ENCODE results near the gene TEX10.

TEX10 gene

GRCh38 chr9:100298378-100298777 lies 54.4 kb downstream of the TEX10 start:
- H3K27me3 ChIP-seq (ENCODE audit: control insufficient read depth, insufficient read depth, low read length) = no peaks in the 10 kb centered on the region
- no peaks in the 10 kb centered on the region for H3K4me1 ChIP-seq (ENCODE audit: control insufficient read depth, low read depth, low read length)
- peaks cover 46% of the 10 kb centered on the region for H3K36me3 ChIP-seq (ENCODE audit: control insufficient read depth, low read depth, low read length)
- no peak overlapping the region for H3K9ac ChIP-seq (ENCODE audit: low read length)
- H3K27ac ChIP-seq (ENCODE audit: low read length) = no peak overlapping the region
- H3K4me3 ChIP-seq (ENCODE audit: low read length) = no peak overlapping the region
- H3K9me3 ChIP-seq (ENCODE audit: control insufficient read depth, low read depth, low read length) = no peaks in the 10 kb centered on the region

- Histone ChIP-seq H3K36me3 (ENCODE audit: control insufficient read depth, low read depth, low read length) (peaks cover 26% of the 10 kb centered on the region), H3K27ac (ENCODE audit: low read length) (no peak overlapping the region), H3K9ac (ENCODE audit: low read length) (no peak overlapping the region), H3K4me3 (ENCODE audit: low read length) (no peak overlapping the region), H3K4me1 (ENCODE audit: control insufficient read depth, low read depth, low read length) (no peaks in the 10 kb centered on the region), H3K9me3 (ENCODE audit: control insufficient read depth, low read depth, low read length) (no peaks in the 10 kb centered on the region), H3K27me3 (ENCODE audit: control insufficient read depth, insufficient read depth, low read length) (no peaks in the 10 kb centered on the region)
Measured at GRCh38 chr9:100296407-100296806, 56.3 kb downstream of the TEX10 start.

- H3K9me3 ChIP-seq (ENCODE audit: control insufficient read depth, low read depth, low read length) = no peaks in the 10 kb centered on the region
- no peak overlapping the region for H3K9ac ChIP-seq (ENCODE audit: low read length)
- H3K27ac ChIP-seq (ENCODE audit: low read length) = no peak overlapping the region
- no peak overlapping the region for H3K4me3 ChIP-seq (ENCODE audit: low read length)
- no peaks in the 10 kb centered on the region for H3K4me1 ChIP-seq (ENCODE audit: control insufficient read depth, low read depth, low read length)
- no peaks in the 10 kb centered on the region for H3K27me3 ChIP-seq (ENCODE audit: control insufficient read depth, insufficient read depth, low read length)
- H3K36me3 ChIP-seq (ENCODE audit: control insufficient read depth, low read depth, low read length) = peaks cover 16% of the 10 kb centered on the region
Measured at GRCh38 chr9:100295240-100295639, 57.5 kb downstream of the TEX10 start.

GRCh38 chr9:100294806-100295205 lies 57.9 kb downstream of the TEX10 start:
- Histone ChIP-seq H3K27ac (ENCODE audit: low read length) (no peak overlapping the region), H3K27me3 (ENCODE audit: control insufficient read depth, insufficient read depth, low read length) (no peaks in the 10 kb centered on the region), H3K9me3 (ENCODE audit: control insufficient read depth, low read depth, low read length) (no peaks in the 10 kb centered on the region), H3K36me3 (ENCODE audit: control insufficient read depth, low read depth, low read length) (peaks cover 12% of the 10 kb centered on the region), H3K4me3 (ENCODE audit: low read length) (no peak overlapping the region), H3K9ac (ENCODE audit: low read length) (no peak overlapping the region), H3K4me1 (ENCODE audit: control insufficient read depth, low read depth, low read length) (no peaks in the 10 kb centered on the region)

DNA sequence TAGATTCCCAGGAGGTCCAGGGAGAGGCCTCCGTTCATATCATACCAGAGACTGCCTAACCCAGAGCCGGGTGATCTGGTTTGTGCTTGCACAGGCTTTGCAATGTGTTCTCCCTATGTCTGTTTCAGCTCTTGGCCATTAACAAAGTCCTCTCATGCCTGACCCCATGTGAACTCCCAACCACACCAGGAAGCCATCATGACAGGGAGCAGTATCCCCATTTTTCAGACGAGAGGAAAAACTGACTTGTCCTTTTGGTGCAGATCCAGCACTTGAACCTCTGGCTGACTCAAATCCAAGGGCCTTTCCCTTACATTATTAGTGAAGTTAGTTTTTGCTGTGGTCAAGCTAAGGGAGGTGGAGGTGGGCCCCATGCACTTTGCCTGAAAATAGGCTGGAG lies 58.4 kb downstream of the TEX10 start:
- no peak overlapping the region for H3K27ac ChIP-seq (ENCODE audit: low read length)

GRCh38 chr9:100292414-100292813 lies 60.3 kb downstream of the TEX10 start:
- H3K27me3 ChIP-seq (ENCODE audit: control insufficient read depth, insufficient read depth, low read length) = no peaks in the 10 kb centered on the region
- H3K9me3 ChIP-seq (ENCODE audit: control insufficient read depth, low read depth, low read length) = no peaks in the 10 kb centered on the region
- H3K9ac ChIP-seq (ENCODE audit: low read length) = no peak overlapping the region
- no peaks in the 10 kb centered on the region for H3K36me3 ChIP-seq (ENCODE audit: control insufficient read depth, low read depth, low read length)
- H3K4me1 ChIP-seq (ENCODE audit: control insufficient read depth, low read depth, low read length) = no peaks in the 10 kb centered on the region
- H3K27ac ChIP-seq (ENCODE audit: low read length) = no peak overlapping the region
- H3K4me3 ChIP-seq (ENCODE audit: low read length) = no peak overlapping the region

More for the DNA sequence above, 58.4 kb downstream of the TEX10 start:
- H3K9me3 ChIP-seq (ENCODE audit: control insufficient read depth, low read depth, low read length) = no peaks in the 10 kb centered on the region
- no peaks in the 10 kb centered on the region for H3K27me3 ChIP-seq (ENCODE audit: control insufficient read depth, insufficient read depth, low read length)
- no peak overlapping the region for H3K4me3 ChIP-seq (ENCODE audit: low read length)
- H3K4me1 ChIP-seq (ENCODE audit: control insufficient read depth, low read depth, low read length) = no peaks in the 10 kb centered on the region
- peaks cover 7% of the 10 kb centered on the region for H3K36me3 ChIP-seq (ENCODE audit: control insufficient read depth, low read depth, low read length)
- H3K9ac ChIP-seq (ENCODE audit: low read length) = no peak overlapping the region

GRCh38 chr9:100290714-100291113 lies 62.0 kb downstream of the TEX10 start:
- no peaks in the 10 kb centered on the region for H3K4me1 ChIP-seq (ENCODE audit: control insufficient read depth, low read depth, low read length)
- no peak overlapping the region for H3K27ac ChIP-seq (ENCODE audit: low read length)
- no peaks in the 10 kb centered on the region for H3K36me3 ChIP-seq (ENCODE audit: control insufficient read depth, low read depth, low read length)
- H3K4me3 ChIP-seq (ENCODE audit: low read length) = no peak overlapping the region
- H3K27me3 ChIP-seq (ENCODE audit: control insufficient read depth, insufficient read depth, low read length) = no peaks in the 10 kb centered on the region
- no peak overlapping the region for H3K9ac ChIP-seq (ENCODE audit: low read length)
- no peaks in the 10 kb centered on the region for H3K9me3 ChIP-seq (ENCODE audit: control insufficient read depth, low read depth, low read length)

GRCh38 chr9:100287186-100287585 lies 65.6 kb downstream of the TEX10 start:
- no peak overlapping the region for H3K9ac ChIP-seq (ENCODE audit: low read length)
- H3K27me3 ChIP-seq (ENCODE audit: control insufficient read depth, insufficient read depth, low read length) = no peaks in the 10 kb centered on the region
- H3K4me3 ChIP-seq (ENCODE audit: low read length) = no peak overlapping the region
- no peaks in the 10 kb centered on the region for H3K36me3 ChIP-seq (ENCODE audit: control insufficient read depth, low read depth, low read length)
- H3K27ac ChIP-seq (ENCODE audit: low read length) = no peak overlapping the region
- H3K4me1 ChIP-seq (ENCODE audit: control insufficient read depth, low read depth, low read length) = no peaks in the 10 kb centered on the region
- H3K9me3 ChIP-seq (ENCODE audit: control insufficient read depth, low read depth, low read length) = no peaks in the 10 kb centered on the region

- H3K9ac ChIP-seq (ENCODE audit: low read length) = no peak overlapping the region
- H3K4me1 ChIP-seq (ENCODE audit: control insufficient read depth, low read depth, low read length) = no peaks in the 10 kb centered on the region
- no peak overlapping the region for H3K27ac ChIP-seq (ENCODE audit: low read length)
- H3K36me3 ChIP-seq (ENCODE audit: control insufficient read depth, low read depth, low read length) = no peaks in the 10 kb centered on the region
- H3K9me3 ChIP-seq (ENCODE audit: control insufficient read depth, low read depth, low read length) = no peaks in the 10 kb centered on the region
- no peaks in the 10 kb centered on the region for H3K27me3 ChIP-seq (ENCODE audit: control insufficient read depth, insufficient read depth, low read length)
- no peak overlapping the region for H3K4me3 ChIP-seq (ENCODE audit: low read length)
Measured at GRCh38 chr9:100286257-100286656, 66.5 kb downstream of the TEX10 start.

GRCh38 chr9:100285601-100286000 lies 67.1 kb downstream of the TEX10 start:
- Histone ChIP-seq H3K27me3 (ENCODE audit: control insufficient read depth, insufficient read depth, low read length) (no peaks in the 10 kb centered on the region), H3K27ac (ENCODE audit: low read length) (no peak overlapping the region), H3K9me3 (ENCODE audit: control insufficient read depth, low read depth, low read length) (no peaks in the 10 kb centered on the region), H3K4me3 (ENCODE audit: low read length) (no peak overlapping the region), H3K36me3 (ENCODE audit: control insufficient read depth, low read depth, low read length) (no peaks in the 10 kb centered on the region), H3K4me1 (ENCODE audit: control insufficient read depth, low read depth, low read length) (no peaks in the 10 kb centered on the region), H3K9ac (ENCODE audit: low read length) (no peak overlapping the region)

DNA sequence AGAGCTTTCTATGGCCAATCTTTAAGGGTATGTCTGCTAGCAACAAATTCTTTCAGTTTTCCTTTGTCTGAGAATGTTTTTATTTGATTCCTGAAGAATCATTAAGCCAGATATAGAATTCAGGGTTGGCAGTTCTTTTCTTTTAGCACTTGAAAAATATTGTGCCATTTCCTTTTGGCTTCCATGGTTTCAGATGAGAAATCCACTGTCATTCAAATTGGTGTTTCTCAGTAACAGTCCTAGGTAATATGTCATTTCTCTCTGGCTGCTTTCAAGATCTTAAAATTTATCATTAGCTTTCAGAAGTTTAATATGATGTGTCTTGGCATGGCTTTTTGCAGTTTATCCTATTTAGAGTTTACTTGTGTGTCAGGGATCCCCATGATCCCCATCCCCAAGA lies 67.7 kb downstream of the TEX10 start:
- H3K4me3 ChIP-seq (ENCODE audit: low read length) = no peak overlapping the region
- no peak overlapping the region for H3K9ac ChIP-seq (ENCODE audit: low read length)
- H3K36me3 ChIP-seq (ENCODE audit: control insufficient read depth, low read depth, low read length) = no peaks in the 10 kb centered on the region
- no peaks in the 10 kb centered on the region for H3K27me3 ChIP-seq (ENCODE audit: control insufficient read depth, insufficient read depth, low read length)
- no peak overlapping the region for H3K27ac ChIP-seq (ENCODE audit: low read length)
- no peaks in the 10 kb centered on the region for H3K9me3 ChIP-seq (ENCODE audit: control insufficient read depth, low read depth, low read length)
- no peaks in the 10 kb centered on the region for H3K4me1 ChIP-seq (ENCODE audit: control insufficient read depth, low read depth, low read length)

GRCh38 chr9:100284247-100284646 lies 68.5 kb downstream of the TEX10 start:
- Histone ChIP-seq H3K4me1 (ENCODE audit: control insufficient read depth, low read depth, low read length) (no peaks in the 10 kb centered on the region), H3K27ac (ENCODE audit: low read length) (no peak overlapping the region), H3K4me3 (ENCODE audit: low read length) (no peak overlapping the region), H3K27me3 (ENCODE audit: control insufficient read depth, insufficient read depth, low read length) (no peaks in the 10 kb centered on the region), H3K36me3 (ENCODE audit: control insufficient read depth, low read depth, low read length) (no peaks in the 10 kb centered on the region), H3K9me3 (ENCODE audit: control insufficient read depth, low read depth, low read length) (no peaks in the 10 kb centered on the region), H3K9ac (ENCODE audit: low read length) (no peak overlapping the region)

Measured in iPS-18a (cell line).